GM23248 (cell line): ENCODE results near the gene APBA3. TPM values are rescaled to one million over a fixed set of nuclear protein-coding genes. Genes with fewer than 3 reads are reported as not detected.

ENCODE experiments used
- DNase-seq: peaks from one replicate; pipeline ENCODE4 v3.0.0-alpha.2; 2015
- H2AFZ ChIP-seq: fragments of 200-600 bp; sonication (generic); 2 replicates; pipeline ENCODE4 v1.6.1; 2016; ENCODE audit warnings: antibody characterized with exemption
- H3F3A ChIP-seq: fragments of 200-600 bp; sonication (generic); 2 replicates; pipeline ENCODE4 v1.6.1; 2016; ENCODE audit warnings: mild to moderate bottlenecking, antibody characterized with exemption, mixed run types; ENCODE audit not compliant: insufficient read depth
- H3K27ac ChIP-seq: fragments of 200-600 bp; sonication (generic); 2 replicates; pipeline ENCODE4 v1.5.1; 2016; ENCODE audit warnings: mild to moderate bottlenecking
- H3K27me3 ChIP-seq: fragments of 200-600 bp; sonication (generic); replicated peaks from 2 replicates; pipeline ENCODE4 v1.6.1; 2016; ENCODE audit warnings: mild to moderate bottlenecking; ENCODE audit not compliant: insufficient read depth
- H3K36me3 ChIP-seq: fragments of 200-600 bp; sonication (generic); 2 replicates; pipeline ENCODE4 v1.6.1; 2016; ENCODE audit warnings: low read depth, mild to moderate bottlenecking
- H3K4me1 ChIP-seq: fragments of 200-600 bp; sonication (generic); 2 replicates; pipeline ENCODE4 v1.6.1; 2016; ENCODE audit warnings: mild to moderate bottlenecking; ENCODE audit not compliant: insufficient read depth
- H3K4me2 ChIP-seq: fragments of 200-600 bp; sonication (generic); one replicate; pipeline ENCODE4 v1.6.1; 2016; ENCODE audit warnings: mild to moderate bottlenecking; ENCODE audit not compliant: unreplicated experiment
- H3K4me3 ChIP-seq: fragments of 200-600 bp; sonication (generic); 2 replicates; pipeline ENCODE4 v1.5.1; 2016; ENCODE audit warnings: mild to moderate bottlenecking
- H3K79me2 ChIP-seq: fragments of 200-600 bp; sonication (generic); 2 replicates; pipeline ENCODE4 v1.6.1; 2016; ENCODE audit warnings: mild to moderate bottlenecking; ENCODE audit not compliant: insufficient read depth
- H3K9ac ChIP-seq: fragments of 200-600 bp; sonication (generic); 2 replicates; pipeline ENCODE4 v1.6.1; 2016; ENCODE audit warnings: mild to moderate bottlenecking
- H3K9me2 ChIP-seq: fragments of 200-600 bp; sonication (generic); 2 replicates; pipeline ENCODE4 v1.6.1; 2016; ENCODE audit warnings: mixed run types, mild to moderate bottlenecking, moderate library complexity; ENCODE audit not compliant: insufficient read depth
- H3K9me3 ChIP-seq: fragments of 200-600 bp; sonication (generic); one replicate; pipeline ENCODE4 v1.6.1; 2017; ENCODE audit warnings: low read depth
- H4K20me1 ChIP-seq: fragments of 200-600 bp; sonication (generic); 2 replicates; pipeline ENCODE4 v1.6.0; 2016; ENCODE audit not compliant: insufficient read depth
- EZH2 ChIP-seq: fragments of 200-600 bp; sonication (generic); IDR thresholded peaks from 2 replicates; pipeline ENCODE4 v1.6.1; 2018; ENCODE audit warnings: antibody characterized with exemption, mild to moderate bottlenecking; ENCODE audit not compliant: insufficient read depth, poor library complexity, severe bottlenecking
- EZH2phosphoT487 ChIP-seq: fragments of 200-600 bp; sonication (generic); IDR thresholded peaks from 2 replicates; pipeline ENCODE4 v1.6.1; 2018; ENCODE audit warnings: antibody characterized with exemption, moderate library complexity, mild to moderate bottlenecking, low read depth; ENCODE audit not compliant: insufficient read depth
- WGBS, 2 experiments: methylation state at CpG; one replicate each; pipeline ENCODE4 v1.1.6; 2015 to 2017; ENCODE audit warnings: low lambda C conversion rate in 2 of 2, low coverage in 1 of 2; ENCODE audit errors: missing lambda C conversion rate in 2 of 2; 5-methylcytosine and 5-hydroxymethylcytosine counted together
- in situ Hi-C: fragments of 300-500 bp; cut with MboI; formaldehyde crosslinking; loops from 2 replicates; pipeline ENCODE4 v1.15.0; 2020
- polyA plus RNA-seq: library from polyadenylated mRNA; unstranded; fragments of >200 nt; fragmentation: Nextera tagmentation; extraction: Ambion mirVana; gene quantifications from 2 replicates; pipeline ENCODE4 v1.2.1, GENCODE V29; 2016
- total RNA-seq: library from RNA; depleted of rRNA; stranded (reverse); fragments of >200 nt; shearing (Covaris generic); gene quantifications from 2 replicates; pipeline ENCODE4 v1.2.3, GENCODE V29; 2014

The APBA3 gene
- total and polyA plus RNA-seq, 2 experiments from 2014 or later: 16.9 to 28.3 TPM

DNA sequence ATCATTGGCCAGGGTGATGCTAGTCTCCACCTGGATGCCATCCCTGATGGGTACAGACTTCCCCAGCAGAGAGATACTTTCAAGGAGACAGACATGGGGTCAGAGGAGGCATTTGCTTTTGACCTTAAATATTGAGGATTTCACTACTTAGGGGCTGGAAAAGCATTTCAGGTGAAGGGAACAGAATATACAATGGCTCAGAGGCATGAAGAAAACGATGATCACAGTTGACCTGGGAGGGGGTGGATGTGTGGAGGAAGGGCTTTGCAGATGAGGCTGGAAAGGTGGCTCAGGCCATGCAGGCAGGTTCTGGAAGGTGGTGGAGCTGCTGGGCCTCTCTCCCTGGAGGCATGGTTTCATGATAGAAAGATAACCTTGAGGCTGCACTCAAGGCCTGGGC is 20.8 kb upstream of the APBA3 start:
- Histone ChIP-seq H3K36me3 (no peaks in the 10 kb centered on the region), H3K4me1 (no peaks in the 10 kb centered on the region), H3K9ac (no peak overlapping the region), H3K27me3 (peaks cover 12% of the 10 kb centered on the region), H2AFZ (no peak overlapping the region), H3K27ac (no peak overlapping the region), H3F3A (no peaks in the 10 kb centered on the region), H3K9me2 (no peaks in the 10 kb centered on the region), H3K4me2 (no peak overlapping the region), H3K4me3 (no peak overlapping the region), H3K9me3 (no peaks in the 10 kb centered on the region), H3K79me2 (no peaks in the 10 kb centered on the region), H4K20me1 (no peaks in the 10 kb centered on the region)
- in situ Hi-C loops: no loop called here
- no peak for DNase-seq
- 86 to 94% methylated on average over 1 of the region's 1 CpG for WGBS, 2 experiments
- no peak for TF ChIP-seq EZH2phosphoT487
- TF ChIP-seq EZH2: no peak

DNA sequence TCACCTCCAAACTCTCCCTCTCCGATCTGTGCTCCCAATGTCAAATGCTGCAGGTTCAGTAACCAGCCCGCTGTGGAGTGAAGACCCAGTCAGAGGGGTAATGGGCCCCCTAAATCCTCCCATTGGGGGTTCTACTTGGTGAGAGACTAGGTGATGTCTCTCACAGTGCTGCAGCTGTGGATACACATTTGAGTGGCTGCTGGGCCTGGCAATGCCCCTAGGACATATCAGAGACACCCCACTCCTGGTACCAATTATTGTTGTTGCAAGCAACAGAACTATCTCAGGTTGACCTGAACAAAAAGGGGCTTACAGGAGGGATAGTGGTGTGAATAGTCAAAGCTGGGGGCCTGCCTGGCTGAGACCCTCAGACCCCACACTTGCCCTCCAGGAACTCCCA is 20.1 kb upstream of the APBA3 start:
- no peak for DNase-seq

DNA sequence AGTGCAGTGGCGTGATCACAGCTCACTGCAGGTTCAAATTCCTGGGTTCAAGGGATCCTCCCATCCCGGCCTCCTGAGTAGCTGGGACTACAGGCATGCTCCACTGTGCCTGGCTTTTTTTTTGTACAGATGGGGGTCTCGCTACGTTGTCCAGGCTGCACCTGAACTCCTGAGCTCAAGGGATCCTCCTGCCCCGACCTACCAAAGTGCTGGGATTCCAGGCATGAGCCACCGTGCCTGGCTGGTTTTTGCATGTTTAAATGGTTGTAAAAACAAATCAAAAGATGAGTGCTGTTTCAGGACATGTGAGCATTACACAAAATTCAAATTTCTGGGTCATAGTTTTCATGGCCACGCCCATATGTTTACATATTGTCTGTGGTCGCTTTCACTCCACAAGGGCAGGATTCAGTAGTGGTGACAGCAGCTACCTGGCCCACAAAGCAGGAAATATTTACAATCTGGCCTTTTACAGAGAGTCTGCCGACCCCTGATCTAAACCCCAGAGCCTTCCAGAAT is 19.4 kb upstream of the APBA3 start:
- no peaks in the 10 kb centered on the region for H3K36me3 ChIP-seq
- H3K9me3 ChIP-seq: no peaks in the 10 kb centered on the region
- no peaks in the 10 kb centered on the region for H3F3A ChIP-seq
- H3K4me2 ChIP-seq: no peak overlapping the region
- no peak for TF ChIP-seq EZH2phosphoT487
- TF ChIP-seq EZH2: no peak
- 78 to 79% methylated on average over 9 of the region's 9 CpGs for WGBS, 2 experiments
- no peaks in the 10 kb centered on the region for H3K4me1 ChIP-seq
- in situ Hi-C loops: no loop called here
- no peak overlapping the region for H3K4me3 ChIP-seq
- no peaks in the 10 kb centered on the region for H3K9me2 ChIP-seq
- H3K27ac ChIP-seq: no peak overlapping the region
- no peaks in the 10 kb centered on the region for H3K79me2 ChIP-seq
- H3K9ac ChIP-seq: no peak overlapping the region
- DNase-seq: no peak
- H3K27me3 ChIP-seq: peaks cover 12% of the 10 kb centered on the region
- H2AFZ ChIP-seq: no peak overlapping the region
- no peaks in the 10 kb centered on the region for H4K20me1 ChIP-seq

More for the DNA sequence above, 20.1 kb upstream of the APBA3 start:
- Histone ChIP-seq H3K4me3 (no peak overlapping the region), H3K27me3 (peaks cover 12% of the 10 kb centered on the region), H4K20me1 (no peaks in the 10 kb centered on the region), H3K79me2 (no peaks in the 10 kb centered on the region), H3K4me2 (no peak overlapping the region), H3K9me3 (no peaks in the 10 kb centered on the region), H3K36me3 (no peaks in the 10 kb centered on the region), H3F3A (no peaks in the 10 kb centered on the region), H3K4me1 (no peaks in the 10 kb centered on the region), H3K9ac (no peak overlapping the region), H2AFZ (no peak overlapping the region), H3K27ac (no peak overlapping the region), H3K9me2 (no peaks in the 10 kb centered on the region)
- TF ChIP-seq EZH2phosphoT487 (no peak), EZH2 (no peak)
- 77 to 85% methylated on average over 2 of the region's 2 CpGs for WGBS, 2 experiments
- in situ Hi-C loops: no loop called here

DNA sequence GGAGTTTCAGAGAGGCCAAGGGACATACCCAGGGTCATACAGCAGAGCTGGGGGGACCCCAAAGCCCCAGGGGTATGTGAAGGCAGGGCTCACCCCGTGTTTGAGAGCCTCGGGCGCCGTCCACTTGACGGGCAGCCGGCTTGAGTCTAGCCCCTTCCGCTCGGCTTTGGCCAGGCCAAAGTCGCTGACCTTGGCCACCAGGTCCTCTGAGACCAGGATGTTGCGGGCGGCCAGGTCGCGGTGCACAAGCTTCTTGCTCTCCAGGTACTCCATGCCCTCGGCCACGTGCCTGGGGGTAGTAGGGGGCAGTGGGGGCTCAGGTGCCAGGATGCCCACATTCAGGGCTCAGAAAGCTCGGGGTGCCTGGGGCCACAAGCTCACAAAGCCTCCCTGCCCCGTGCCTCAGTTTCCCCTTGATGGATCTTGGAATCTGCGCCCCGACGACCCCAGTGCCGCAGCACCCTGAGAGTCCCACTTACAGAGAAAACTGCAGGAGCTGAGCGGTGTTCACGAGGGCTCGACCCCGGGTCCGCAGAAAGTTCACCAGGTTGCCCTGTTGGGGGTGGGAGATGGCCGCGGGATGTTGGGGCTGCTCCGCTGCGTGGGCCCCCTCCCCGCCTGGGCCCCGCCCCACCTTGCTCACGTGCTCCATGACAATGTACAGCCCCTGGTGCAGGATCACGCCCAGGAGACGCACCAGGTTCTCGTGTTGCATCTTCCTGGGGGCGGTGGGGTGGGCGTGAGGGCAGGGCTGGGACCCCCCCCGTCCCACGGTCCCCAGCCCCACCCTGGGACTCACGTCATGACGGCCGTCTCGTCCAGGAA is 17.6 kb upstream of the APBA3 start:
- Histone ChIP-seq H3K4me1 (no peaks in the 10 kb centered on the region), H3F3A (no peaks in the 10 kb centered on the region), H3K36me3 (no peaks in the 10 kb centered on the region), H3K79me2 (no peaks in the 10 kb centered on the region), H3K4me3 (no peak overlapping the region), H3K4me2 (no peak overlapping the region), H3K27ac (no peak overlapping the region), H3K9me3 (no peaks in the 10 kb centered on the region), H2AFZ (no peak overlapping the region), H4K20me1 (no peaks in the 10 kb centered on the region), H3K9ac (no peak overlapping the region), H3K9me2 (no peaks in the 10 kb centered on the region), H3K27me3 (no peaks in the 10 kb centered on the region)
- in situ Hi-C loops: no loop called here
- no peak for DNase-seq
- TF ChIP-seq EZH2 (no peak), EZH2phosphoT487 (no peak)
- WGBS, 2 experiments: 66 to 71% methylated on average over 26 to 44 of the region's 44 CpGs
